Stomach (tissue), 4 donors: Measurements from ENCODE around the gene PLXNA2.

Experiments used
- CTCF ChIP-seq, 7 experiments: fragments of 450-650 bp in 4 of 7; fragments of 200-600 bp in 3 of 7; sonication (generic) in 3 of 7; IDR thresholded peaks; one replicate each; pipeline ENCODE4 v1.5.1; 2016 to 2019; ENCODE audit warnings: antibody characterized with exemption in 7 of 7, control low read depth in 2 of 7, mild to moderate bottlenecking in 1 of 7
- EP300 ChIP-seq: sonication (generic); formaldehyde crosslinking; IDR thresholded peaks from one replicate; pipeline ENCODE4 v1.6.1; 2017; ENCODE audit warnings: antibody characterized with exemption
- POLR2A ChIP-seq, 4 donors: fragments of 450-650 bp; IDR thresholded peaks; one replicate each; pipeline ENCODE4 v1.6.1; 2016; ENCODE audit warnings: antibody characterized with exemption in 4 of 4, control low read depth in 2 of 4, mild to moderate bottlenecking in 1 of 4, moderate library complexity in 1 of 4

- no peak for TF ChIP-seq CTCF (IDR thresholded peaks at IDR 0.05)
- TF ChIP-seq POLR2A (IDR thresholded peaks at IDR 0.05) = no peak
- TF ChIP-seq EP300 = no peak
Measured at GRCh38 chr1:208270651-208271141, 26.5 kb upstream of the PLXNA2 start.
